ENCODE results near the gene CEMP1.

CEMP1 gene

DNA sequence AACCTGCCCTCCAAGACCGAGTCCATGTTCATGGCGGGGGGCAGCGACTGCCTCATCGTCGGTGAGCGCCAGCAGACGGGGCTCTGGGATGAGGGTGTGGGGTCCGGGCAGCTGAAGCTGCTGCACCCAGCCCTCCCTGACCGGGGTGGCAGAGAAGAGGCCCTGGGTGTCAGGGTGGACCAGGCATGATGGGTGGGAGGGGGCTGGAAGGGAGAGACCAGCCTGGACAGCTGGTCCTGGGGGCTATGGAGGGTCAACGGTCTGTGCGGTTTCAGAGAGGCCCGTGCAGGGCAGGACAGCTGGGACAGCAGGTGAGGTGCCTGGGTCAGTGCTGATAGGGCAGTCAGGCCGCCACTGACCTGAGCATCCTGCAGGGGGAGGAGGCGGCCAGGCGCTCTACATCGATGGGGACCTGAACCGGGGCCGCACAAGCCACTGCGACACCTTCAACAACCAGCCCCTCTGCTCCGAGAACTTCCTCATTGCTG lies 30.7 kb downstream of the CEMP1 start:
- no peak for DNase-seq (ENCODE audit: low read depth)

DNA sequence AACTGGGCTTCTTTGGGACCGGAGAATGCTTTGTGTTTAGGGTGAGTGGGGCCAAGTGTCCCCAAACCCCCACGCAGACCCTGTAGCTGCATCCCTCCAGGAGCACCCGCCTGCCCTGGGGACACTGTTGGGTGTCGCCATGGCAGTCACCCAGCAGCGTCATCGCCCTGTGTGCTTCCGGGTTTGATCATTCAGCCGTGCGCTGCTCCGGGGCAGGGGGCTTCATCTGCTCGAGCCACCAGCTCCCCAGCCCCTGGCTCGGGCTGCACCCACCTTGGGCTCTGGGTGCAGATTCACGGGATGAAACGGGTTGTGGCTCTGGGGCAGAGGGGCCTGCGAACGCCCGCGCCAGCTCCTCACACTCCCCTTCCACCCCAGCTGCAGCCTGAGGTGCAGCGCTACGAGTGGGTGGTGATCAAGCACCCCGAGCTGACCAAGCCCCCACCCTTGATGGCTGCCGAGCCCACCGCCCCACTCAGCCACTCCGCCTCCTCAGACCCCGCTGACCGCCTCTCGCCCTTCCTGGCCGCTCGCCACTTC lies 31.2 kb downstream of the CEMP1 start:
- DNase-seq (ENCODE audit: low read depth), result no peak

DNA sequence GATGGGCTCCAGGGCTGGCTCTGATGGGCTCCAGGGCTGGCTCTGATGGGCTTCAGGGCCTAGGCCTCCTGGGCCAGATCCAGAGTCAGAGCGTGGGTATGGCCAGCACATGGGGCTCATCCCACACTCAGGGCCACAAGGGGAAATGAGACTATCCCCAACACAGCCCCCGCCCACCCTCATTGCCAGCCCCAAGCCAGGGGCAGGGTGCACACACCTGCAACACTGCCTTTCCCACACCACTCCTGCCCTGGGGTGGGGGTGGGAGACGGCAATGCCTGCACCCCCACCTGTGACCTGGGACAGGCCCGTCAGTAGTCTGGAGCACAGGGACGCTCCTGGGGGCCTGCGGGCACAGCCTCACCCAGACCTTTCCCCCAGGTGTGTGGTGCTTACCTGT lies 31.8 kb downstream of the CEMP1 start:
- DNase-seq (ENCODE audit: low read depth), result no peak

GRCh38 chr16:2498531-2499253 lies 32.5 kb downstream of the CEMP1 start:
- no peak for DNase-seq (ENCODE audit: low read depth)

DNA sequence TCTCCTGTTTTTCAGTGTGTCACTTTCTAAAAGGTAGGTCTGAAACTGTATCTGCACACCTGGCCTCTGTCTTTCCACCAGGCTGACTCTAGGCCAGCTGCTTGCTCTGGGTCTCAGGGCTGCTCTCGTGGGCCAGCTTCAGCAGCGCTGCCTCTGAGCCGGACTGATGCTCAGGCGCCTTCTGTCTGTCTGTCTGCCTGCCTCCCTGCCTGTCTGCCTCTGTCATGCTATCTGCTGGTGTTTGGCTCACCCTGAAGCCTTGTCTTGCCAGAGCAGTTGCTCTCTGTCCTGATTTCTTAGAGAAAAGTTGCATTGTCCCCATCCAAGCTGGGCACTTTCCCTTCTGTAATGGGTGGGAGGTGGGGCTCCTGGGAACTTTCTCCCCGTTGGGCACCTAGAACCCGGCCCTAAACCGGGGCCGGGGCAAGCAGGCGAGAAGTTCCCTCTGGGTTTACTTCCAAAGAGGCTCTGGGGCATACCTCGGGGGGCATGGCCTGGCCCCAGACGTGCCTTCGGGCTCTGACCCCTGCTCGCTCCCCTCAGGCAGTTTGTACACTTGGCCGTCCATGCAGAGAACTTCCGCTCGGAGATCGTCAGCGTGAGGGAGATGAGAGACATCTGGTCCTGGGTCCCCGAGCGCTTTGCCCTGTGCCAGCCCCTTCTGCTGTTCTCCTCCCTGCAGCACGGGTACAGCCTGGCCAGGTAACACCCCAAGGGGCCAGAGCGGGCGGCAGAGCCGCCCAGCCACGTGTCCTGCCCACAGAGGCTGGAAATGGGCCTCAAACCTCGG lies 33.3 kb downstream of the CEMP1 start:
- no peak for DNase-seq (ENCODE audit: low read depth)

GRCh38 chr16:2497116-2497630 lies 34.0 kb downstream of the CEMP1 start:
- DNase-seq (ENCODE audit: low read depth), result no peak

DNA sequence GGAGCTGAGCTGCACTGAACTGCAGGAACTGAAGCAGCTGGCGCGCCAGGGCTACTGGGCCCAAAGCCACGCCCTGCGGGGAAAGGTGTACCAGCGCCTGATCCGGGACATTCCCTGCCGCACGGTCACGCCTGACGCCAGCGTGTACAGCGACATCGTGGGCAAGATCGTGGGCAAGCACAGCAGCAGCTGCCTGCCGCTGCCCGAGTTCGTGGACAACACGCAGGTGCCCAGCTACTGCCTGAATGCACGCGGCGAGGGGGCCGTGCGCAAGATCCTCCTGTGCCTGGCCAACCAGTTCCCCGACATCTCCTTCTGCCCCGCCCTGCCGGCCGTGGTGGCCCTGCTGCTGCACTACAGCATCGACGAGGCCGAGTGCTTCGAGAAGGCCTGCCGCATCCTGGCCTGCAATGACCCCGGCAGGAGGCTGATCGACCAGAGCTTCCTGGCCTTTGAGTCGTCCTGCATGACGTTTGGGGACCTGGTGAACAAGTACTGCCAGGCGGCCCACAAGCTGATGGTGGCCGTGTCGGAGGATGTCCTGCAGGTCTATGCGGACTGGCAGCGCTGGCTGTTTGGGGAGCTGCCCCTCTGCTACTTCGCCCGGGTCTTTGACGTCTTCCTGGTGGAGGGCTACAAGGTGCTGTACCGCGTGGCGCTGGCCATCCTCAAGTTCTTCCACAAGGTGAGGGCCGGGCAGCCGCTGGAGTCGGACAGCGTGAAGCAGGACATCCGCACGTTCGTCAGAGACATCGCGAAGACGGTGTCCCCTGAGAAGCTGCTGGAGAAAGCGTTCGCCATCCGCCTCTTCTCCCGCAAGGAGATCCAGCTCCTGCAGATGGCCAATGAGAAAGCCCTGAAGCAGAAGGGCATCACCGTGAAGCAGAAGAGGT lies 34.7 kb downstream of the CEMP1 start:
- no peak for DNase-seq (ENCODE audit: low read depth)

- DNase-seq (ENCODE audit: low read depth), result no peak
Observed at GRCh38 chr16:2495041-2495440, 36.2 kb downstream of the CEMP1 start.

DNA sequence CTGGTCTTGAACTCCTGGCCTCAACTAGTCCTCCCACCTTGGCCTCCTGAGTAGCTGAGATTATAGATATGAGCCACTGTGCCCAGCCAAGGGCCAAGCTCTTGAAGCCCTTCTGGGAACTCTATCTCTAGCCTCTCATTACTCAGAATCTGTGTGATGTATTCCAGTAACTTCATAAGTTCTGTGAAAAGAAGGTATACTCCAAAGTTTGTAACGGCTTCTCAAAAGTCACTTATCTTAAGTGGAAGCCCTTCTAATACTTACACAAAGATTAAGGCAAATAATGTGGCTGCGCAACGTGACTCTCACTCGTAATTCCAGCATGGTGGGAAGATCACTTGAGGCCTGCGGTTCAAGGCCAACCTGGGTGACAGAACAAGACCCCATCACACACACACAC lies 36.6 kb downstream of the CEMP1 start:
- no peak for DNase-seq (ENCODE audit: low read depth)

DNA sequence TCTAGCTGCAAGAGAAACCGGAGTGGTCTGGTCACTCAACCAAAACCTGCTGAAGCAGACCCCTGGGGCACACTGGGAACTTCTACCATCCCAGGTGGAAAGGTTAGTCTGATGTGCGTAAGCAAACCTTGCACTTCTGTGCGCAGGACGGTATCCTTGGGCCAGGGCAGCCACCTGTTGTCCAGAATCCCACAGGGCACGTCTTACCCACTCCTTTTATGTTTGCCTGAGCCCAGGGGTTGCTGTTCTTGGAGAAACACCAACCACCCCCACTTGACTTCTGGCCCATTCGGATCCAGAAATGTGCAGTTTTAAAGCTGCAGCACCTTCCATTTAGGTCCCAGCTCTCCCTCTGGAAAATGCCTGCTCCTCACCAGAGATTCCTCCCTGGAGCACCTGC lies 37.6 kb downstream of the CEMP1 start:
- no peak for DNase-seq (ENCODE audit: low read depth)

DNA sequence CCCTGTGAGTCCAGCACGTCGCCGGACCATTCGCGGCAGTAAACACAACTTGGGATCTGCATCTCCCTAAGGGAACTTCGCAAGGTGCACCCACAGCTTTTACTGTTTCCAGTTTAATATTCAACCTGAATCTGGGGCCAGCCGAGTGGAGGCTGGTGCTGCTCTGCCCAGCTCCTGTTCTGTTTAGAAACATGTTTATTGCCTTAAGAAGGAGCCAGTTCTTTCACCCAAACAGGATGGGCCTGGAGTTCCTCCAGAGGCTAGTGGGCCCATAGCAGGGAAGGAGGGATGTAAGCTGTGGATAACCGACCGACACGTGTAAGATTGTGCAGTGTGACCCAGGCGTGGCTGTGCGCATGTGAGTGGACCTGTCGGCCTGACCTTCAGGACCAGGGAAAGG lies 38.9 kb downstream of the CEMP1 start:
- no peak for DNase-seq (ENCODE audit: low read depth)

- DNase-seq (ENCODE audit: low read depth), result no peak
Observed at GRCh38 chr16:2490190-2491105, 40.8 kb downstream of the CEMP1 start.

- DNase-seq (ENCODE audit: low read depth), result no peak
Observed at GRCh38 chr16:2489581-2489980, 41.6 kb downstream of the CEMP1 start.

- DNase-seq (ENCODE audit: low read depth), result no peak
Observed at GRCh38 chr16:2487903-2488531, 43.2 kb downstream of the CEMP1 start.

DNA sequence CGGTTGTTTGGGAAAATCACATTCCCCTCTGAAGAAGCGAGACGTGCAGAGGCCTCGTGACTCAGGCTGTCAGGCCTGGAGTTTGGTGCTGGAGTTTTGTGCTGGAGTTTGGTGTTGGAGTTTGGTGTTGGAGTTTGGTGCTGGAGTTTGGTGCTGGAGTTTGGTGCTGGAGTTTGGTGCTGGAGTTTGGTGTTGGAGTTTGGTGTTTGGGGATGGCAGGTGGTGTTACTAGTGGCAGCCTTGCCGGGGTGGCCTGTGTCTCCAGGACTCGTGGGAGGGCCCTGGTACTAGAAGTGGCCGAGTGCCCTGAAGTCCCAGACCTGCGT lies 43.7 kb downstream of the CEMP1 start:
- no peak for DNase-seq (ENCODE audit: low read depth)

DNA sequence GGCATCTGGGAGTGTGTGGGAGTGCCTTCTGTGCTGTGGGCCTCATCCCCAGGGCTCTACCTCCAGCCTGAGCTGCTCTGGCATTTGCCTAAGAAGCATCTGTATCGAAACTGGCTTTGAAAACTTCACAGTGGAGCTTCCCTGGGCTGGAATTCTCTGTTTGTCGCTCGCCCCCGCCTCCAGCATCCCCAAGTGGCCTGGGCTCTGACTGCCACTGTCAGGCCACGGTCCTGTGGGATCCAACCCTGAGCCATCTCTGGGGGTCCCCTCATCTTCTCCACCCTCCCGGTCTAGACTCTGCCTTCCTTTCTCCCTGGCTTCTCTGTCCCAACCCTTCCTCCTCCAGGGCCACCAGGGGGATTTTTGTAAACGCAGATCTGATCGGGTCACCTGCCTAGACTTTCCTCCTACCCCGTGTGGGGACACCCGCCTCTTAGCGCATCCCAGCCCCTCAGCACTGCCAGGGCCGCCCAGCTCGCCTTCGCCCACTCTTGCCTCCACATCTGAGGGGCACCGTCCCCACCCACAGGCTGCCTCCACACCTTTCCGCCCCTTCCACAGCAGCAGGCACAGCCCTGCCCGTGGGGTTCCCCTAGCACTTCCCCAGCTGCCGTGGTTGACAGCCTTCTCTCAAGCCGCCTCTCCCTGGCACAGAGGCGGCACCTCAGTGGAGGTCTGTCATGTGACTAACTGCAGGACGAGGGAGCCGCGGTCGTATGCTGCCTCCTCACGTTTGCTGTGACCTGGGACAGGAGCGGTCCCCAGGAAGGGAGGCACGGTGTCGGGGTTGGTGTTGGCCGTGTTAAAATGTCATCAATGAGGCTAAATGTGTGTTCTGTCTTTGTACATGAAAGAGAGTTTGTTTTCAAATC lies 44.3 kb downstream of the CEMP1 start:
- no peak for DNase-seq (ENCODE audit: low read depth)

GRCh38 chr16:2485811-2486507 lies 45.2 kb downstream of the CEMP1 start:
- no peak for DNase-seq (ENCODE audit: low read depth)

DNA sequence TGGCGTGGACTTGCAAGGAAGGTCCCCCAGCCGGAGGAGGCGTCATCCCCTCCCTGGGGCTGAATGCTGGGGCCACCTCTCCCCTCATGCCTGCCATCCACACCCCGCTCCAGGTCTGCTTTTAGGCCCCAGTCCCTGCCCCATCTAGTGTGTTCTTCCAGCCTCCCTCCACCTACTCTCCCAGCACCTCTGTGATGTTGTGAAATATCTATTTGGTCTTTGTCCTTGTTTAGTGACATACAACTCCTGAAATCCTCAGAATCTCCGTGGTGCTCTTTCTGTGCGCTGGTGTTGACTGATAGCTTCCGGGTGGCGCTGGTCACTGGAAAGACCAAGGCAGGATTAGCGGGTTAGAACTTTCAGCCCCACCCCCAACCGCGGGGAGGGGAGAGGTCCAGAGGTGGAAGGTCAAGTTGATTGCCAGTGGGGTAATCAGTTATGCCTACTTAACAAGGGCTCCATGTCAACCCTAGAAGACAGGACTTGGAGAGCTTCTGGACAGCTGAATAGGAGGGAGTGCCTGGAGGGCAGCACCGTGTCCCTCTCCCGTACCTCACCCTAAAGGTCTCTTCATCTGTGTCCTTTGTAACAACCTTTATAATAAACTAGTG lies 46.2 kb downstream of the CEMP1 start:
- DNase-seq (ENCODE audit: low read depth), result no peak
